ENCODE data around the gene AKNAD1. TPM values are rescaled to one million over a fixed set of nuclear protein-coding genes. Genes with fewer than 3 reads are reported as not detected.

Gene AKNAD1
- total RNA-seq, 1 donor, result 0.81 TPM

GRCh38 chr1:108830119-108831008 lies 26.5 kb downstream of the AKNAD1 start:
- DNase-seq (ENCODE audit: low read depth in 2 of 3, low spot score in 2 of 3), result no peak

GRCh38 chr1:108829498-108829916 lies 27.4 kb downstream of the AKNAD1 start:
- no peak for DNase-seq (ENCODE audit: low read depth in 2 of 3, low spot score in 2 of 3)

- peak; percentile 43 to 82 (median 50) for DNase-seq (ENCODE audit: low read depth in 2 of 3, low spot score in 2 of 3)
These were observed 28.6 kb downstream of the AKNAD1 start for GRCh38 chr1:108828074-108828961.

GRCh38 chr1:108826081-108826635 lies 30.7 kb downstream of the AKNAD1 start:
- no peak for DNase-seq (ENCODE audit: low read depth in 2 of 3, low spot score in 2 of 3)

- no peak for DNase-seq (ENCODE audit: low read depth in 2 of 3, low spot score in 2 of 3)
These were observed 32.8 kb downstream of the AKNAD1 start for GRCh38 chr1:108824051-108824450.

GRCh38 chr1:108823632-108824031 lies 33.3 kb downstream of the AKNAD1 start:
- DNase-seq (ENCODE audit: low read depth in 2 of 3, low spot score in 2 of 3), result no peak

GRCh38 chr1:108819878-108820277 lies 37.0 kb downstream of the AKNAD1 start:
- DNase-seq (ENCODE audit: low read depth in 2 of 3, low spot score in 2 of 3), result no peak

GRCh38 chr1:108817811-108818210 lies 39.1 kb downstream of the AKNAD1 start:
- peak in 2 of 3 donors; percentile 23 to 33 for DNase-seq (ENCODE audit: low read depth in 2 of 3, low spot score in 2 of 3)

GRCh38 chr1:108817016-108817415 lies 39.9 kb downstream of the AKNAD1 start:
- no peak for DNase-seq (ENCODE audit: low read depth in 2 of 3, low spot score in 2 of 3)

GRCh38 chr1:108816049-108816893 lies 40.6 kb downstream of the AKNAD1 start:
- DNase-seq (ENCODE audit: low read depth in 2 of 3, low spot score in 2 of 3), result peak in 1 of 3 donors; percentile 21

GRCh38 chr1:108815566-108815965 lies 41.3 kb downstream of the AKNAD1 start:
- no peak for DNase-seq (ENCODE audit: low read depth in 2 of 3, low spot score in 2 of 3)

- DNase-seq (ENCODE audit: low read depth in 2 of 3, low spot score in 2 of 3), result peak in 1 of 3 donors; percentile 11
These were observed 42.4 kb downstream of the AKNAD1 start for GRCh38 chr1:108814343-108815125.

GRCh38 chr1:108813326-108813725 lies 43.6 kb downstream of the AKNAD1 start:
- no peak for DNase-seq (ENCODE audit: low read depth in 2 of 3, low spot score in 2 of 3)

GRCh38 chr1:108811611-108812010 lies 45.3 kb downstream of the AKNAD1 start:
- no peak for DNase-seq (ENCODE audit: low read depth in 2 of 3, low spot score in 2 of 3)

GRCh38 chr1:108808438-108808837 lies 48.5 kb downstream of the AKNAD1 start:
- DNase-seq (ENCODE audit: low read depth in 2 of 3, low spot score in 2 of 3), result no peak

- no peak for DNase-seq (ENCODE audit: low read depth in 2 of 3, low spot score in 2 of 3)
These were observed 53.3 kb downstream of the AKNAD1 start for GRCh38 chr1:108803548-108803947.

- no peak for DNase-seq (ENCODE audit: low read depth in 2 of 3, low spot score in 2 of 3)
These were observed 55.8 kb downstream of the AKNAD1 start for GRCh38 chr1:108801101-108801500.

GRCh38 chr1:108799001-108799400 lies 57.9 kb downstream of the AKNAD1 start:
- no peak for DNase-seq (ENCODE audit: low read depth in 2 of 3, low spot score in 2 of 3)

- DNase-seq (ENCODE audit: low read depth in 2 of 3, low spot score in 2 of 3), result no peak
These were observed 64.5 kb downstream of the AKNAD1 start for GRCh38 chr1:108792420-108792819.
